Measurements from ENCODE around the gene PPM1A.

PPM1A gene

GRCh38 chr14:60232185-60232584 lies 16.8 kb upstream of the PPM1A start:
- H3K27me3 ChIP-seq (ENCODE audit: insufficient read depth, low read length) = no peaks in the 10 kb centered on the region
- H3K36me3 ChIP-seq (ENCODE audit: insufficient read depth, low read depth, low read length) = no peaks in the 10 kb centered on the region
- 0 out of 2 replicates have a peak, but pooled peaks cover 3% of the 10 kb centered on the region for H3K4me1 ChIP-seq (ENCODE audit: insufficient read depth, low read length)
- H3K9me3 ChIP-seq (ENCODE audit: insufficient read depth, low read depth, low read length) = 0 out of 2 replicates have a peak, but pooled peaks cover 6% of the 10 kb centered on the region
- H3K9ac ChIP-seq (ENCODE audit: low read depth, low read length) = no peak overlapping the region
- H3K27ac ChIP-seq (ENCODE audit: low read length) = no peak overlapping the region
- no peak overlapping the region for H3K4me3 ChIP-seq (ENCODE audit: low read length)

- Histone ChIP-seq H3K27me3 (ENCODE audit: insufficient read depth, low read length) (no peaks in the 10 kb centered on the region), H3K9ac (ENCODE audit: low read depth, low read length) (no peak overlapping the region), H3K36me3 (ENCODE audit: insufficient read depth, low read depth, low read length) (no peaks in the 10 kb centered on the region), H3K27ac (ENCODE audit: low read length) (no peak overlapping the region), H3K9me3 (ENCODE audit: insufficient read depth, low read depth, low read length) (0 out of 2 replicates have a peak, but pooled peaks cover 6% of the 10 kb centered on the region), H3K4me3 (ENCODE audit: low read length) (no peak overlapping the region), H3K4me1 (ENCODE audit: insufficient read depth, low read length) (0 out of 2 replicates have a peak, but pooled peaks cover 3% of the 10 kb centered on the region)
Measured at GRCh38 chr14:60233251-60233650, 15.8 kb upstream of the PPM1A start.

GRCh38 chr14:60233891-60234290 lies 15.1 kb upstream of the PPM1A start:
- Histone ChIP-seq H3K9ac (ENCODE audit: low read depth, low read length) (no peak overlapping the region), H3K36me3 (ENCODE audit: insufficient read depth, low read depth, low read length) (no peaks in the 10 kb centered on the region), H3K27ac (ENCODE audit: low read length) (no peak overlapping the region), H3K4me1 (ENCODE audit: insufficient read depth, low read length) (0 out of 2 replicates have a peak, but pooled peaks cover 3% of the 10 kb centered on the region), H3K27me3 (ENCODE audit: insufficient read depth, low read length) (no peaks in the 10 kb centered on the region), H3K9me3 (ENCODE audit: insufficient read depth, low read depth, low read length) (0 out of 2 replicates have a peak, but pooled peaks cover 6% of the 10 kb centered on the region), H3K4me3 (ENCODE audit: low read length) (no peak overlapping the region)

- Histone ChIP-seq H3K4me3 (ENCODE audit: low read length) (no peak overlapping the region), H3K27me3 (ENCODE audit: insufficient read depth, low read length) (no peaks in the 10 kb centered on the region), H3K9me3 (ENCODE audit: insufficient read depth, low read depth, low read length) (0 out of 2 replicates have a peak, but pooled peaks cover 6% of the 10 kb centered on the region), H3K36me3 (ENCODE audit: insufficient read depth, low read depth, low read length) (no peaks in the 10 kb centered on the region), H3K9ac (ENCODE audit: low read depth, low read length) (no peak overlapping the region), H3K27ac (ENCODE audit: low read length) (no peak overlapping the region), H3K4me1 (ENCODE audit: insufficient read depth, low read length) (0 out of 2 replicates have a peak, but pooled peaks cover 3% of the 10 kb centered on the region)
Measured at GRCh38 chr14:60235440-60235839, 13.6 kb upstream of the PPM1A start.

GRCh38 chr14:60238955-60239354 lies 10.1 kb upstream of the PPM1A start:
- H3K36me3 ChIP-seq (ENCODE audit: insufficient read depth, low read depth, low read length) = no peaks in the 10 kb centered on the region
- no peak overlapping the region for H3K9ac ChIP-seq (ENCODE audit: low read depth, low read length)
- H3K27ac ChIP-seq (ENCODE audit: low read length) = no peak overlapping the region
- no peaks in the 10 kb centered on the region for H3K27me3 ChIP-seq (ENCODE audit: insufficient read depth, low read length)
- no peaks in the 10 kb centered on the region for H3K9me3 ChIP-seq (ENCODE audit: insufficient read depth, low read depth, low read length)
- H3K4me1 ChIP-seq (ENCODE audit: insufficient read depth, low read length) = peaks cover 4% of the 10 kb centered on the region; the same call in 1 of the 2 replicates
- H3K4me3 ChIP-seq (ENCODE audit: low read length) = no peak overlapping the region

DNA sequence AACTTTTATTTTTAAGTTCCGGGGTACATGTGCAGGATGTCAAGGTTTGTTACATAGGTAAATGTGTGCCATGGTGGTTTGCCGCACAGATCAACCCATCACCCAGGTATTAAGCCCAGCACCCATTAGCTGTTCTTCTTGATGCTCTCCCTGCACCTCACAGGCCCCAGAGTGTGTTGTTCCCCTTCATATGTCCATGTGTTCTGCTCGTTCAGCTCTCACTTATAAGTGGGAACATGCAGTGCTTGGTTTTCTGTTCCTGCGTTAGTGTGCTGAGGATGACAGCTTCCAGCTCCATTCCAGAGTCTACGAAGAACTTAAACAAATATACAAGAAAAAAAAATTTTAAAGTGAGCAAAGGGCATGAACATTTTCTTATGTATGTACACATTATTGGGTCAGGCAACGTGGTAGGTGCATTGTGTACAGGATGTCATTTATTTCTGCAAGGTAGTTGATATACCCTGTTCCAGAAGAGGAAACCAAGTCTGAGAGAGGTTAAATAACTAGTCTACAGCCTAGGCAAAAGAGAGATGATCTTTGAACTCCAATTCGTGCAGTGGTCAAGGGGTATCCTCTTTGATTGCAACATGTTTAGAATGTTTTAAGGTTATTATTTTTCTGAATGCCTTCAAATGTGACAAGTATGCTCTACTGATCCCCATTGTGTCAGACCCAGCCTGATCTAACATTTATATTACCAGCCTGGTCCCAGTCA lies 8.7 kb upstream of the PPM1A start:
- Histone ChIP-seq H3K4me3 (ENCODE audit: low read length) (no peak overlapping the region), H3K36me3 (ENCODE audit: insufficient read depth, low read depth, low read length) (no peaks in the 10 kb centered on the region), H3K4me1 (ENCODE audit: insufficient read depth, low read length) (peaks cover 6% of the 10 kb centered on the region), H3K9ac (ENCODE audit: low read depth, low read length) (no peak overlapping the region), H3K9me3 (ENCODE audit: insufficient read depth, low read depth, low read length) (no peaks in the 10 kb centered on the region), H3K27me3 (ENCODE audit: insufficient read depth, low read length) (no peaks in the 10 kb centered on the region), H3K27ac (ENCODE audit: low read length) (no peak overlapping the region)

DNA sequence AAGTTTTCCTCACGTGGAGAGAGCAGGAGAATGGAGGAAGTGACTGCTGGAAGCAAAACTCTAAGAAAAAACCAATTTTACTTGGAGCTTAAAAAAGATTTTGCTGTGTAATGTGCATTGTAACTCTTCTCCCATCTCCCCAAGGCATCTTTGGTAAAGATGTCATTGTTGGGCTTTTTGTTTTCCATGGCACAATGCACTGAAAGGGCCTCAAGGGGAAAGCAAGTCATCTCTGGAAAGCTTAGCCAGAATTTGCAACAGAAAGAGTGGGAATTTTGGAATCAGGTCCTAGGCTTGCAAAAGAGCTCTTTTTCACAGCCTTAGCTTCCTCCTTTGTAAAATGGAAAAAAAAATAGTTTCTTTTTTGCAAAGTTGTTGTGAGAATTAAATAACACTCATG lies 7.9 kb upstream of the PPM1A start:
- no peaks in the 10 kb centered on the region for H3K9me3 ChIP-seq (ENCODE audit: insufficient read depth, low read depth, low read length)
- no peaks in the 10 kb centered on the region for H3K36me3 ChIP-seq (ENCODE audit: insufficient read depth, low read depth, low read length)
- H3K27me3 ChIP-seq (ENCODE audit: insufficient read depth, low read length) = no peaks in the 10 kb centered on the region
- no peak overlapping the region for H3K27ac ChIP-seq (ENCODE audit: low read length)
- no peak overlapping the region for H3K4me3 ChIP-seq (ENCODE audit: low read length)
- no peak overlapping the region for H3K9ac ChIP-seq (ENCODE audit: low read depth, low read length)
- peaks cover 14% of the 10 kb centered on the region for H3K4me1 ChIP-seq (ENCODE audit: insufficient read depth, low read length)

DNA sequence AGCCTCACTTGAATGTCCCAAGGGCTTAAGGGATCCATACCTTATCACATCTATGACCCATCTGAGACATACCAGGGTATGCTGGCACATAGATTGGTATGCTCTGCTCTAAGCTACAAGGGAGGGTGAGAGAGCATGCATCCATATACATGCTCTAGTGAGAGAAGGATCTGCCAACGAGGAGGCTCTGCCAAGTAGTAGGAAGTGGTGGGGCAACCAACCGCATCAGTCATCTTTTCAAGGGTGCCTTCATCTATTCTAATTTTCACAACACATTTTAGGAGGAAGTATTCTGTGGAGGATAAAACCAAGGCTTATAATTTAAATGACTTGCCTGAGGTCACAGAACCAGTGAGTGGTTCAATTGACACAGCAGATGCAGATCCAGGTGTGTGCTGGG lies 6.6 kb upstream of the PPM1A start:
- Histone ChIP-seq H3K27me3 (ENCODE audit: insufficient read depth, low read length) (no peaks in the 10 kb centered on the region), H3K4me3 (ENCODE audit: low read length) (no peak overlapping the region), H3K9ac (ENCODE audit: low read depth, low read length) (no peak overlapping the region), H3K4me1 (ENCODE audit: insufficient read depth, low read length) (peaks cover 18% of the 10 kb centered on the region), H3K9me3 (ENCODE audit: insufficient read depth, low read depth, low read length) (no peaks in the 10 kb centered on the region), H3K27ac (ENCODE audit: low read length) (no peak overlapping the region), H3K36me3 (ENCODE audit: insufficient read depth, low read depth, low read length) (no peaks in the 10 kb centered on the region)

DNA sequence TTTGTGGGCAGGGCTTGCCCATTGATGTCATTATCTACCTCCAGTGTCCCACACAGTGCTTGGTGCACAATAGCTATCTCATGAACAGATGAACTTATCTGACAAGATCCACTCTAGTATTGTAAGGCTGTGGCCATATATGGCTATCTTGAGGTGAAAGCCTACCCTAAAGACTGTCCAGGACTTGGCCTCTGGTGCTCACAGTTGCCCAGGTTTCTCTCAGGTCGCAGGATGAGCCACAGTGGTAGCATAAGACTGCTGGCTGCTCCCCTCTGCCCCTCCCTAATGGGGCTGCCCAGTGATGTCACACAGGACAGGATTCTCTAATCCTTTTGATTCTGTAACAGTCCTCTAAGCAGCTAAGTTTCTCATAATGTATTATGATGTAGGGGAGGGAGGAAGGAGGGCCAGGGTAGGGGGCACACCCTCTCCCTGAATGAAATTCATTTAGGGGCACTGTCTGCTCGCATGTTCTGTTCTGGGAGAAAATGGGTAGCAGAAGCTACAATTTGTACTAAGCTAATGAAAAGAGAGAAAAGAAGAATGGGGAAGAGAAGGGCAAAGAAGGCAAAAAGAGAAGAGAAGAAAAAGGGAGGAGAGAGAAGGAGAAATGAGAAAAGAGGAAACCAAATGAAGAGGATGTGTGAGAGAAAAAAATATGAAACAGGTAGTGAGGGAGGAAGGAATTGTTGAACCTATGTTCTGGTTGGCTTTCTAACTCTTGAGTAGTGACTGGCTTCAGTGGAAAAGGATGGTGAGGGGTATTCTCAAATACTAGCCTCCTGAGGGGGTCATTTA lies 3.4 kb upstream of the PPM1A start:
- Histone ChIP-seq H3K4me3 (ENCODE audit: low read length) (no peak overlapping the region), H3K4me1 (ENCODE audit: insufficient read depth, low read length) (peaks cover 21% of the 10 kb centered on the region), H3K36me3 (ENCODE audit: insufficient read depth, low read depth, low read length) (no peaks in the 10 kb centered on the region), H3K27me3 (ENCODE audit: insufficient read depth, low read length) (no peaks in the 10 kb centered on the region), H3K27ac (ENCODE audit: low read length) (no peak overlapping the region), H3K9ac (ENCODE audit: low read depth, low read length) (no peak overlapping the region), H3K9me3 (ENCODE audit: insufficient read depth, low read depth, low read length) (no peaks in the 10 kb centered on the region)

- H3K9me3 ChIP-seq (ENCODE audit: insufficient read depth, low read depth, low read length) = no peaks in the 10 kb centered on the region
- no peaks in the 10 kb centered on the region for H3K27me3 ChIP-seq (ENCODE audit: insufficient read depth, low read length)
- H3K4me1 ChIP-seq (ENCODE audit: insufficient read depth, low read length) = peaks cover 31% of the 10 kb centered on the region
- peak overlapping the region; percentile 81 for H3K4me3 ChIP-seq (ENCODE audit: low read length)
- H3K36me3 ChIP-seq (ENCODE audit: insufficient read depth, low read depth, low read length) = no peaks in the 10 kb centered on the region
- peak overlapping the region; percentile 95 for H3K27ac ChIP-seq (ENCODE audit: low read length)
- H3K9ac ChIP-seq (ENCODE audit: low read depth, low read length) = peak overlapping the region; percentile 94
Measured at GRCh38 chr14:60247994-60248696, 876 bp upstream of the PPM1A start.

DNA sequence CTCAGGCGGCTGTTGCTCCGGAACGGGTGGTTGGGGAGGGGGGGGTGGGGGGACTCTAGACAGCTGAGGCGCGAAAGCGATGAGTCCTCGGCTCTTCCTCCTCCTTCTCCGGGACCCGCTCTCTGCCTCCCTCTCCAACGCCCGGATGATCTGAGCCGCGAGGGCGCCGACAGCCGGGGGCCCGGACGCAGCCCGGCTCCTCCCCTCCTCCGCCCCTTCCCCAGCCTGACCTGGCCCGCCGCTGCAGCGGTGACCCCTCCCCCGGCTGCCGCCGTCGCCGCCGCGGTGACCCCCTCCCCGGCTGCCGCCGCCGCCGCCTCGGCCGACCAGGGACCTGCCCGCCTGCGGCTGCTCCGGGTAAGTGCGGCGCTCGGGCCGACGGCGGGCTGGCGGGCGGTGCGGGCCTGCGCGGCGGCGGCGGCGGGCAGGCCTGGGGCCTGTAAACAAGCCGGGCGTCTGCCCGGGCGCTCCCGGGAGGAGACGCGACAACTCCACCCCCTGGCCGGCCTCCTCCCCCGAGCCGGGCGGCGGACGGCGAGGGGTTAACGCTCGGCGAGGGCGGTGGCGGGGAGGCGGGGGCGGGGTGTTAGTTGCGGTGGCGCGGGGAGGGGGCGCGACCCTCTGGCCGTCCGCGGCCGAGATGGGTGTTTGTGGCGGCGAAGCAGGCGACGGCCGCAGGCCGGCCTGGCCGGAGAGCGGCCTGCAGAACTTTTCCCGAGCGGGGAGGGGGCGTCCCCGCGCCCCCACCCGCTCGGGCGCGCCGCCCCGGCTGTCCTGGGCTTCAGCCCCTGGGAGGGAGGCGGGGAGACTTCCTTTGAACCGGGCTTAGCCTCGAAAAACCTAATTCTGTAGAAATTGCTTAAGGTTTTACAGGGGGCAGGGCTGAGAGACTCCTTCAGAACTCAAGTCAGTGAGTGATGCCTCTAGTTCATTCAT lies 568 bp downstream of the PPM1A start:
- no peaks in the 10 kb centered on the region for H3K36me3 ChIP-seq (ENCODE audit: insufficient read depth, low read depth, low read length)
- peaks cover 40% of the 10 kb centered on the region for H3K4me1 ChIP-seq (ENCODE audit: insufficient read depth, low read length)
- H3K9me3 ChIP-seq (ENCODE audit: insufficient read depth, low read depth, low read length) = no peaks in the 10 kb centered on the region
- no peaks in the 10 kb centered on the region for H3K27me3 ChIP-seq (ENCODE audit: insufficient read depth, low read length)
- peak overlapping the region; percentile 90 for H3K9ac ChIP-seq (ENCODE audit: low read depth, low read length)
- H3K27ac ChIP-seq (ENCODE audit: low read length) = peak overlapping the region; percentile 18
- peak overlapping the region; percentile 89 for H3K4me3 ChIP-seq (ENCODE audit: low read length)

Data from iPS-20b (cell line).